OCI-LY7 (cell line): ENCODE measurements around the gene PTPRT.

Experiments
- EZH2phosphoT487 ChIP-seq: fragments of 200-600 bp; sonication (generic); IDR thresholded peaks from 2 replicates; pipeline ENCODE4 v1.6.1; 2018; ENCODE audit warnings: low read depth, borderline replicate concordance, mild to moderate bottlenecking, mixed run types, antibody characterized with exemption, low read length, moderate library complexity, mixed read lengths
- TF ChIP-seq, protein P1 (sequence below): fragments of 200-600 bp; sonication (generic); conservative IDR thresholded peaks from 2 replicates; pipeline ENCODE4 v1.5.1; 2014; ENCODE audit warnings: mild to moderate bottlenecking, antibody characterized with exemption, low read length, moderate library complexity, mixed read lengths

DNA sequence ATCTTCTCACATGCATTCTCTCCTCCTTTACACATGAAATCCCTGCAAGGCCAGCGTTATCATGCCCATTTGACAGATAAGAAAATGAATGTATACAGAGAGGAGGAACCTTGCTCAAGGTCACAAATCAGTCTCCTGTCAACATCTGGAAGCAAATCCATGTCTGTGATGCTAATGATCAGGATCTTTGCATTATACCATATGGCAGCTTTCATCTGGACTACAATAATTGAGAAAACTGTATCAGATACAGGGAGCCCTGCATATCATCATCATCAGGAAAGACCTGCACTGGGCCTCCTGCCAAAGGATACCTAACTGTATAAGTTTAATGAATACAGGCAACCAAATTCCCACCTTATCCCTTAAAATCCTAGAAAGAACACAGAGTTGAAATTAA lies 213.7 kb downstream of the PTPRT start:
- TF ChIP-seq, protein P1, sequence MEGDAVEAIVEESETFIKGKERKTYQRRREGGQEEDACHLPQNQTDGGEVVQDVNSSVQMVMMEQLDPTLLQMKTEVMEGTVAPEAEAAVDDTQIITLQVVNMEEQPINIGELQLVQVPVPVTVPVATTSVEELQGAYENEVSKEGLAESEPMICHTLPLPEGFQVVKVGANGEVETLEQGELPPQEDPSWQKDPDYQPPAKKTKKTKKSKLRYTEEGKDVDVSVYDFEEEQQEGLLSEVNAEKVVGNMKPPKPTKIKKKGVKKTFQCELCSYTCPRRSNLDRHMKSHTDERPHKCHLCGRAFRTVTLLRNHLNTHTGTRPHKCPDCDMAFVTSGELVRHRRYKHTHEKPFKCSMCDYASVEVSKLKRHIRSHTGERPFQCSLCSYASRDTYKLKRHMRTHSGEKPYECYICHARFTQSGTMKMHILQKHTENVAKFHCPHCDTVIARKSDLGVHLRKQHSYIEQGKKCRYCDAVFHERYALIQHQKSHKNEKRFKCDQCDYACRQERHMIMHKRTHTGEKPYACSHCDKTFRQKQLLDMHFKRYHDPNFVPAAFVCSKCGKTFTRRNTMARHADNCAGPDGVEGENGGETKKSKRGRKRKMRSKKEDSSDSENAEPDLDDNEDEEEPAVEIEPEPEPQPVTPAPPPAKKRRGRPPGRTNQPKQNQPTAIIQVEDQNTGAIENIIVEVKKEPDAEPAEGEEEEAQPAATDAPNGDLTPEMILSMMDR: no peak
- no peak for TF ChIP-seq EZH2phosphoT487
